ENCODE results near the gene TMEM62. TPM values are rescaled to one million over a fixed set of nuclear protein-coding genes. Genes with fewer than 3 reads are reported as not detected.

The TMEM62 gene
- total RNA-seq, 1 donor from 2014 or later = 5.1 TPM

DNA sequence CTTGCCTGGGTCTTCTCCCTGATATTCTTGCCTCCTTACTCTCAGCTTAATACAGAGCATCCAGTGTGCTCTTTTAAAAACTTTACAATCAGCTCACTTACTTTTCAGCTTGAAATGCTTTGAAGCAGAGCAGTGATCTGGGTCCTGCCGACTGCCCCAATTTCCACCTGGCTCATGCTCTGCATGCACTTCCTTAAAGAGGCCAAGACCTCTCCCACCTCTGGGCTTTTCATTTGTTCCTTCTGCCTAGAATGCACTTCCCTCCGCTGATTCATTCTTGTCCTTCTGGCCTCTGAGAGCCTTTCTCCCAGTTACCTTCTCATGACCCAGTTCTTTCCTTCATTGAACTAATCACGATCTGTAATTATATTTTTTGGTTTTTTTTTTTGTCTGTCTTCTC is 49.9 kb downstream of the TMEM62 start:
- DNase-seq (ENCODE audit: low spot score) = no peak
- peaks cover 3% of the 10 kb centered on the region for H3K27me3 Mint-ChIP-seq (ENCODE audit: unreplicated experiment)
- H3K4me1 Mint-ChIP-seq (ENCODE audit: unreplicated experiment) = peaks cover 4% of the 10 kb centered on the region
- TF ChIP-seq, protein P1, sequence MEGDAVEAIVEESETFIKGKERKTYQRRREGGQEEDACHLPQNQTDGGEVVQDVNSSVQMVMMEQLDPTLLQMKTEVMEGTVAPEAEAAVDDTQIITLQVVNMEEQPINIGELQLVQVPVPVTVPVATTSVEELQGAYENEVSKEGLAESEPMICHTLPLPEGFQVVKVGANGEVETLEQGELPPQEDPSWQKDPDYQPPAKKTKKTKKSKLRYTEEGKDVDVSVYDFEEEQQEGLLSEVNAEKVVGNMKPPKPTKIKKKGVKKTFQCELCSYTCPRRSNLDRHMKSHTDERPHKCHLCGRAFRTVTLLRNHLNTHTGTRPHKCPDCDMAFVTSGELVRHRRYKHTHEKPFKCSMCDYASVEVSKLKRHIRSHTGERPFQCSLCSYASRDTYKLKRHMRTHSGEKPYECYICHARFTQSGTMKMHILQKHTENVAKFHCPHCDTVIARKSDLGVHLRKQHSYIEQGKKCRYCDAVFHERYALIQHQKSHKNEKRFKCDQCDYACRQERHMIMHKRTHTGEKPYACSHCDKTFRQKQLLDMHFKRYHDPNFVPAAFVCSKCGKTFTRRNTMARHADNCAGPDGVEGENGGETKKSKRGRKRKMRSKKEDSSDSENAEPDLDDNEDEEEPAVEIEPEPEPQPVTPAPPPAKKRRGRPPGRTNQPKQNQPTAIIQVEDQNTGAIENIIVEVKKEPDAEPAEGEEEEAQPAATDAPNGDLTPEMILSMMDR (IDR thresholded peaks at IDR 0.05; ENCODE audit: unreplicated experiment) = no peak
- H3K9me3 Mint-ChIP-seq (ENCODE audit: unreplicated experiment) = no peaks in the 10 kb centered on the region
- no peaks in the 10 kb centered on the region for H3K36me3 Mint-ChIP-seq (ENCODE audit: low read depth, unreplicated experiment)
- no peak overlapping the region for H3K27ac Mint-ChIP-seq (ENCODE audit: unreplicated experiment)
- H3K4me3 Mint-ChIP-seq (ENCODE audit: unreplicated experiment) = no peak overlapping the region

DNA sequence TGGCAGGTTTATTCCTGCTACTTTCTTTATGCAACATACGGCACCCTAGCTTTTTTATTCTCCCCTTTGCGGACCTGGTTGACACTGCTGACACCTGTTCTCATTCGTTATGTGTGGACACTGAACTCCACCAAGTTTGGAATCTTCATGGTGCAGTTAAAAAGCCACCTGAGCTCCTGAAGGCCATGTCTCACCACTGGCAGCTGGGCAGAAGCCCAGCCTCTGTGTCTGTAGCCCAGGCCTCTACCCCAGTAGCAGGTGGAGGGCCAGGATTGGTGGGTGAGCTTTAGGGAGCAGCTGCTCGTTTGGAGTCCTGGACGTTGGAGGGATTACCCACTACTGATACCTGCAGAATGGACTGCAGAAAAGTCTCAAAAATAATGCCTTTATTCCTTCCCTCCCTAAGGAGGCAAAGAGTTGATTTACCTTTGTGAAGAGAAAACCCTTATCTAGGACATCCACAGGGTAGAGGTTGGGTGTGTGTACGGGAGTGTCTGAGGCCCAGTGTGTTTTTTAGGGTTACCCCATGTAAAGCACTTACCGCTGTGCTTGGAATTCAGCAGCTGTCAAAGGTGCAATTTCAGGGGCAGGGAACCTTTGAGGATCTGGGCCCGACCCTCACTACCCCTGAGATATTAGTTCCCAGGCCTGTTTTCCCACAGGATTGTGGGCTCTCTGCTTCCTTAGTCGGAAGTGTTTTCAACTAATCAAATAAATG is 51.2 kb downstream of the TMEM62 start:
- H3K4me3 Mint-ChIP-seq (ENCODE audit: unreplicated experiment) = peak overlapping the region; percentile 91
- peaks cover 3% of the 10 kb centered on the region for H3K27me3 Mint-ChIP-seq (ENCODE audit: unreplicated experiment)
- DNase-seq (ENCODE audit: low spot score) = no peak
- H3K4me1 Mint-ChIP-seq (ENCODE audit: unreplicated experiment) = peaks cover 4% of the 10 kb centered on the region
- H3K36me3 Mint-ChIP-seq (ENCODE audit: low read depth, unreplicated experiment) = no peaks in the 10 kb centered on the region
- H3K27ac Mint-ChIP-seq (ENCODE audit: unreplicated experiment) = no peak overlapping the region
- TF ChIP-seq, protein P1 (IDR thresholded peaks at IDR 0.05; ENCODE audit: unreplicated experiment) = no peak
- H3K9me3 Mint-ChIP-seq (ENCODE audit: unreplicated experiment) = no peaks in the 10 kb centered on the region

DNA sequence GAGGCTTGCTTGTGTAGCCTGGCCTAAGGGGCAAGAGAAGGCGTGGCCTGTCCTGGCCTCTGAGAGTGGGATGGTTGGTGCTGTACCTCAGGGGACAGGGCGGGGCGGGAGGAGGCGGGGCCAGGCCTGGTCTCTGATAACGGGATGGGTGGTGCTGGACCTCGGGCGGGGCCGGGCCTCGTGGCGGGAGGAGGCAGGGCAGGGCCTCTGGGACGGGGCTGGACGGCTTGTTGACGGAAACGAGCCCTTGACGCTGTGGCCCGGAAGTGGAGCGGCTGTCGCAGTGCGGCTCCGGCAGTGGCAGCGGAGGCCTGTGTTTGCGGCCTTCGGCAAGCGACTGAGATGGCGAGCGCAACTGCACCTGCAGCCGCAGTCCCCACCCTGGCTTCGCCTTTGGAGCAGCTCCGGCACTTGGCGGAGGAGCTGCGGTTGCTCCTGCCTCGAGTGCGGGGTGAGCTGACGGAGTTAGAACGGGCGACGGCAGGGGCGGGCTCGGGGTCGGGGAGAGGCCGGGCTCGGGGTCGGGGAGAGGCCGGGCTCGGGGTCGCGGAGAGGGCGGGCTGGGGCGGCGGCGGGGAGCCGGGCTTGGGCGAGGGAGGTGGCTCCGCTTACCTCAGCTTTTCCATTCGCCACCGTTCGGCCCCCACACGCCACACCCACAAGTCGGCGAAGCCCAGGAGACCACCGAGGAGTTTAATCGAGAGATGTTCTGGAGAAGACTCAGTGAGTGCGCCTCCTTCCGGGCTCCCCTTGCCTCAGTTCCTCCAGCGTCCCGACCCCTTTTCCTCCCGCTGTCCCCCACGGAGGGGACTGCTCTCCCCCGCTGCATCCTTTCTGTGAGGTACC is 52.0 kb downstream of the TMEM62 start, which contains the start of gene CCNDBP1:
TSS of gene CCNDBP1 (plus strand) at position 247 of the 846 bp plus-strand sequence. CDS start at position 343, 96 bp downstream.
- Mint-ChIP-seq H3K4me3 (ENCODE audit: unreplicated experiment) (peak within 1 kb of the TSS; percentile 96), H3K36me3 (ENCODE audit: low read depth, unreplicated experiment) (no peaks in the 10 kb centered on the region), H3K27ac (ENCODE audit: unreplicated experiment) (peak within 1 kb of the TSS; percentile 55), H3K27me3 (ENCODE audit: unreplicated experiment) (peaks cover 3% of the 10 kb centered on the region), H3K9me3 (ENCODE audit: unreplicated experiment) (no peaks in the 10 kb centered on the region), H3K4me1 (ENCODE audit: unreplicated experiment) (peaks cover 4% of the 10 kb centered on the region)
- TF ChIP-seq, protein P1 (IDR thresholded peaks at IDR 0.05; ENCODE audit: unreplicated experiment) = peak; percentile 24
- DNase-seq (ENCODE audit: low spot score) = peak; percentile 72

DNA sequence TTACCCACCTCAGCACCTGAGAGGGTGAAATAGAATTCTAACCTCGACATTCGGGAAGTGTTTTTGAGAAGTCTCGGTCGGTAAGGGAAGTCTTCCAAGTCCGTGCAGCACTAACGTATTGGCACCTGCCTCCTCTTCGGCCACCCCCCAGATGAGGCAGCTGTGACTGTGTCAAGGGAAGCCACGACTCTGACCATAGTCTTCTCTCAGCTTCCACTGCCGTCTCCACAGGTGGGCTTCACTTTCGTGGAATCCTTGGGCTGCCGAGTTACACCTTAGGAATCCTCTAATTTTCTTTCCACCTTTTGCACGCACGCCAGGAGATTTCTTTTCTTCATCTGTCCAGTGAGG is 52.6 kb downstream of the TMEM62 start:
- Mint-ChIP-seq H3K36me3 (ENCODE audit: low read depth, unreplicated experiment) (no peaks in the 10 kb centered on the region), H3K4me1 (ENCODE audit: unreplicated experiment) (peaks cover 4% of the 10 kb centered on the region), H3K27me3 (ENCODE audit: unreplicated experiment) (peaks cover 3% of the 10 kb centered on the region), H3K27ac (ENCODE audit: unreplicated experiment) (peak overlapping the region; percentile 55), H3K9me3 (ENCODE audit: unreplicated experiment) (no peaks in the 10 kb centered on the region), H3K4me3 (ENCODE audit: unreplicated experiment) (peak overlapping the region; percentile 96)
- no peak for DNase-seq (ENCODE audit: low spot score)
- TF ChIP-seq, protein P1 (IDR thresholded peaks at IDR 0.05; ENCODE audit: unreplicated experiment) = no peak

Measured in endothelial cell (in vitro differentiated cells).